Gastroesophageal sphincter (tissue), 3 donors: ENCODE measurements around the gene RUFY3.

Experiments
- POLR2A ChIP-seq, 2 donors: fragments of 450-650 bp; IDR thresholded peaks; one replicate each; pipeline ENCODE4 v1.6.1; 2017; ENCODE audit warnings: antibody characterized with exemption in 2 of 2, mild to moderate bottlenecking in 2 of 2, moderate library complexity in 1 of 2
- TF ChIP-seq, protein P1 (sequence below), 4 experiments: fragments of 200-600 bp in 2 of 4; fragments of 450-650 bp in 2 of 4; sonication (generic) in 1 of 4; IDR thresholded peaks; one replicate each; pipeline ENCODE4 v1.5.1; 2017 to 2019; ENCODE audit warnings: antibody characterized with exemption in 4 of 4, mild to moderate bottlenecking in 2 of 4, moderate library complexity in 2 of 4

DNA sequence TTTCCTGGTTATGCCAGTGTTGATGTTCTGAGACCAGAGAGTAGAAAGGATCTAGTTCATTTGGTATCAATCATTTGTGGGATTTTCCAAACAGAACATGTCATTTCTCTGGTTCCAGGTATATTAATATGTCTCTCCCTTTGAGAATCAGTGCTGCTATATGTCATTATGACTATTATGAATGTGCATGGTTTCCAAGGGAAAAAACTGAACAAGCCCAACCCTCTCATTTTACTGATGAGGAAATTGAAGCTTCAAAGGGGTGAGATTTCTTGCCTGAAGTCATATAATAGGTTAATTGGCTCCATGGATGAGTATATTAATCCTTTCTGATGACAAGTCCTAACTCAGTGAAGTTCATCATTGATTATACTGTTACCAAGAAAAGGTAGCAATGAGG lies 31.9 kb downstream of the RUFY3 start:
- TF ChIP-seq POLR2A (IDR thresholded peaks at IDR 0.05): no peak
- TF ChIP-seq, protein P1, sequence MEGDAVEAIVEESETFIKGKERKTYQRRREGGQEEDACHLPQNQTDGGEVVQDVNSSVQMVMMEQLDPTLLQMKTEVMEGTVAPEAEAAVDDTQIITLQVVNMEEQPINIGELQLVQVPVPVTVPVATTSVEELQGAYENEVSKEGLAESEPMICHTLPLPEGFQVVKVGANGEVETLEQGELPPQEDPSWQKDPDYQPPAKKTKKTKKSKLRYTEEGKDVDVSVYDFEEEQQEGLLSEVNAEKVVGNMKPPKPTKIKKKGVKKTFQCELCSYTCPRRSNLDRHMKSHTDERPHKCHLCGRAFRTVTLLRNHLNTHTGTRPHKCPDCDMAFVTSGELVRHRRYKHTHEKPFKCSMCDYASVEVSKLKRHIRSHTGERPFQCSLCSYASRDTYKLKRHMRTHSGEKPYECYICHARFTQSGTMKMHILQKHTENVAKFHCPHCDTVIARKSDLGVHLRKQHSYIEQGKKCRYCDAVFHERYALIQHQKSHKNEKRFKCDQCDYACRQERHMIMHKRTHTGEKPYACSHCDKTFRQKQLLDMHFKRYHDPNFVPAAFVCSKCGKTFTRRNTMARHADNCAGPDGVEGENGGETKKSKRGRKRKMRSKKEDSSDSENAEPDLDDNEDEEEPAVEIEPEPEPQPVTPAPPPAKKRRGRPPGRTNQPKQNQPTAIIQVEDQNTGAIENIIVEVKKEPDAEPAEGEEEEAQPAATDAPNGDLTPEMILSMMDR (IDR thresholded peaks at IDR 0.05): no peak
